ENCODE measurements around the gene ARHGAP26.

The ARHGAP26 gene

DNA sequence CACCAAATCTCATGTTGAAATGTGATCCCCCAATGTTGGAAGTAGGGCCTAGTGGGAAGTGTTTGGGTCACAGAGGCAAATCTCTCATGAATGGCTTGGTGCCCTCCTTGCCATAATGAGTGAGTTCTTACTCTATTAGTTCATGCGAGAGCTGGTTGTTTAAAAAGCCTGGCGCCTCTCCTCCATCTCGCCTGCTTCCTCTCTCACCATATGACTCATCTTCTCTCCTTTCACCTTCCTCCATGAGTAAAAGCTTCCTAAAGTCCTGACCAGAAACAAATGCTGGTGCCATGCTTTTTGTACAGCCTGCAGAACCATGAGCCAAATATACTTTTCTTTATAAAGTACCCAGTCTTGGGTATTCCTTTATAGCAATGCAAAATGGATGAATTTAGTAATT is 20.9 kb upstream of the ARHGAP26 start:
- no peak for DNase-seq (ENCODE audit: low read depth in 2 of 2)

DNA sequence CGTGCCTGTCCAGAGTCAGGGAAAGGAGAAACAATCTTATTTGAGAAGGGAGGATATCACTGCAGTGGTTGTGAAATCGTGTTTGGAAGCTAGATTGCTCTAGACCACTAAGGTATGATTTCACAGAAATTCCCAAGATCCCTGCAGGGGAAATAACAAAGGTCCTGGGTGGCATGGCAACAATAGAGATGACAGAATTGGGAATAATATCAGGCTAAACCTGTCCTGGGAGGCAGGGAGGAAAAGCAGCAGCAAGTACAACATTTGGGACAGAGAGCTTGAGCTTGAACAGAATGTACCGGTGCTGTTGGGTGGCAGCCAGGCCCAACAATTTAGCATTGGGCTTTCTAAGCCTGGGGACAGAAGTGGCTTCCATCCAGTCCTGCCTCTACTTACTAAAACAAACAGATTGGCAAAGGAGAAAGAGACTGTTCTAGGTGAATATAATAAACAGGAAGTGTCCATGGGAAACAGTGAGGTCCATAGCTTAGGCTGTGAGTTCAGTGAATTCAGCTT is 17.0 kb upstream of the ARHGAP26 start:
- no peak for DNase-seq (ENCODE audit: low read depth in 2 of 2)

DNA sequence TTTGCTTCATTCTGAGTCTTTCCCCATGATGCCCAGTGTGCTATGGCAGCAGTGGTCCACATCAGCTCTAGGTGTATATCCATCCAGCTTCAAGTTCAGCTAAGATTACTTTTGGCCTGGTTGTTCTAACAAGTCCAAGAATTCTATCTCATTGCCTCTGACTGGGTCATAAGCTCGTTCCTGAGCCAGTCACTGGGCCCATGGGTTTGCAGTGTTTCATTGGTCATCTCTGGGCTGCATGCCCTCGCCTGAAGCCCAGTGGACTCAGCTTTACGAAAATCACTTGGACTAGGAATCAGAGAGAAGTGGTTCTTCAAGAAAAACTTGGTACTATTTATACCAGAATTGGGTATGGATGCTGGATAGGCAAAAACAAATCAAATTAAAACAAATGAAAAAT is 16.1 kb upstream of the ARHGAP26 start:
- DNase-seq (ENCODE audit: low read depth in 2 of 2): no peak

DNA sequence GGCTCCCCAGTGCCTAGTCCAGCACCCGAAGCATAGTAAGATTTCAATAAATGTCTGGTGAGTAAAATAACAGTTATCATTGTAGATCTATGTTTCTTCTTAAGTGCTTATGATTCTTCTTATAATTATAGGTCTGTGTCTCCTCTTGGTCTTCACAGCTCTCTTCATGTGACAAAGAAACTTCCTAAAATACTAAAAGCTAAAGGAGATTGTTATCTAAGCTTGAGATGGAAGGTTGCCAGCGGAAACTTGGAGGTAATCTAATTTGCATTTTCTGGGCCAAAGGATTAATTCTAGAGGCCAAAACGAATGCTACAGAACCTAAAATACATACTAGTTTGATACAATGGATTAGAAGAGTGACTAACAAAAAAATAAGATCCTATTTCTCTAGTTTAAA is 13.6 kb upstream of the ARHGAP26 start:
- DNase-seq (ENCODE audit: low read depth in 2 of 2): no peak

DNA sequence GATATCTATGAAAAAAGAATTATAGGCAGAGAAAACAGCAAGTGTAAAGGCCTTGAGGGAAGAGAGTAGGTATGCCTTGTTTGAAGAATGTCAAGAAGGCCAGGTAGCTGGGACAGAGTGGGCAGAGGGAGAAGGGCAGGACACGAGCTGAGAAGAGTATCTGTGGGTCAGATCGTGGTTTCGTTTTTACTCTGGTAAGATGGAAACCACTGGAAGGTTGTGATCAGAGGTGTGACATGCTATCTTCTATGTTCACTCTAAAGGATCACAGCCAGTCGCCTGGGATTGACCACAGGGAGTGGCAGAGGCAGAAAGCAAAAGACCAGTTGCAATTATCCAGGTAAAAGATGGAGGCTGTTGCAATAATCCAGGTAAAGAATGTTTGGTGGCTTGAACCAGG is 12.6 kb upstream of the ARHGAP26 start:
- no peak for DNase-seq (ENCODE audit: low read depth in 2 of 2)

DNA sequence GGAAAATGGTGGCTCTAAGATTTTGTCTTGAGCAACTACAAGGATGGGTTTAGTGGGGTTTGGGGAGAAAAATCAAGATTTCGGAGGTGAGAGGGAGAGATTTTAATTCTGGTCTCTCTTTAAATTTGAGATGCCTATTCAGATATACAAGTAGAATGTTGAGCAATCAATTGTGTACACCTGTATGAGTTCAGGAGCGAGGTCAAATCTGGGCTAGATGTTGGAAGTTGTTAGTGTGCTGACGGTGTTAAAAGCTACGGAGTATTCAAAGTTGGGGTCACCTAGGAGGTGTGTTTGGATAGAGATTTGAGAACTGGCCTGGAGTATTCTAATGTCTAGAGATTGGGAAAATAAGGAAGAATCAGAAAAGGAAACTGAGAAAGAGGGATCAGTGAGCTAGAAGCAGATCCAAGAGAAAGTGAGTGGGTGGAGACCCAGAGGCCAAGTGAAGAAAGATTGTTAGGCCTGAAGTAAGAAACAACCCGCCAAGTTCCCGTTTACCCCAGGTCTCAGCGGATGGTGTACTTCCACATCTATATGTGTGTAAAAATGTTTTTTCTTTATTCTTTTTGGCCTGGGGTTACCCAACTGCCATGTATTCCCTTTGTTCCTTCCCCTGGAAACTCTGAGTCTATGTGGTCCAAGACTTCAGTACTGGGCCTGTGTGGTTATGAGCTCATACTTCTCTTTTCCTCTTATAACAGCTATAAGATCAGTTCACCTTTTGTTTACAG is 11.9 kb upstream of the ARHGAP26 start:
- no peak for DNase-seq (ENCODE audit: low read depth in 2 of 2)

DNA sequence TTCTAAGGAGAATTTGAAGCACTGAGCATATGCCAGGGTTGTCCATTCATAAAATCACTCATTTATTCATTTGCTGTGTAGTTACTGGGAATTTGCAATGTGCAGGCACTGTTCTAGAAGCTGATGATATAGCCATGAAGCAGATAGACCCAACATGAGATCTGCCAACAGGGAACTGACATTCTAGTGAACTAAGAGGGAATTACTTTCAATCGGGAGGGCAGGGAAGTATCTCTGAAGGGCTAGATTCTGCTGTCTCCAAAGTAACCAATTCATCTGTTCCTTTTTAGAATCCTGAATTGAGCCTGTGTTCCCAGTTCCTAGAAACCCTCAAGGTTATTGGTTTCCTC is 11.4 kb upstream of the ARHGAP26 start:
- DNase-seq (ENCODE audit: low read depth in 2 of 2): no peak

DNA sequence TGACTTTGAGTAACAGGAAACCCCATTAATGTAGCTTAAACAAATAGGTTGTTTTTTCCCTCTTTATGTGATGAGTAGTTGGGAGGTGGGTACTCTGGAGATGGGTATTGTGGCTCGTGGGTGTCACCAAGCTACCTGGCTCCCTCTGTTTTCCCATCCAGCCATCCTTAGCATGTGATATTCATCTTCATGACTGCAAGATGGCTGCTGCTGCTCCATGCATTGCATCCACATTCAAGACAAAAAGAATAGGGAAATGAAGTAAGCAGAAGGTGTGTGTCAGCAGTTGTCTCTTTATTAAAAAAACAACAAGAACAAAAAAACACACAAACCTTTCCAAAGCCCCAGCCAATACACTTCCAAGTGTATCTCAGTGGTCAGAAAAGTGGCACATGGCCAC is 6.5 kb upstream of the ARHGAP26 start:
- DNase-seq (ENCODE audit: low read depth in 2 of 2): no peak

DNA sequence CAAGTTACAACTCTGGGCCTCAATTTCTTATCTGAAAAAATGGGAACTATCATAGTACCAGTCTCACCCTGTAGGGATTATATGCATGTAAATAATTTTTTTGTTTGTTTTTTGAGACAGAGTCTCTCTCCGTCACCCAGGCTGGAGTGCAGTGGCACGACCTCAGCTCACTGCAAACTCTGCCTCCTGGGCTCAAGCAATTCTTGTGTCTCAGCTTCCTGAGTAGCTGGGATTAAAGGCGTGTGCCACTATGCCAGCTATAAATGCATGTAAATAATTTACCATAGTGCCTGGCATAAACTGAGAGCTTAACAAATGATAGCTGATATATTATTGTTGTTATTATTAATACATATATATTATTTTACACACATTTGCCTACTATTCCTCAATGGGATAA is 3.0 kb upstream of the ARHGAP26 start:
- no peak for DNase-seq (ENCODE audit: low read depth in 2 of 2)

DNA sequence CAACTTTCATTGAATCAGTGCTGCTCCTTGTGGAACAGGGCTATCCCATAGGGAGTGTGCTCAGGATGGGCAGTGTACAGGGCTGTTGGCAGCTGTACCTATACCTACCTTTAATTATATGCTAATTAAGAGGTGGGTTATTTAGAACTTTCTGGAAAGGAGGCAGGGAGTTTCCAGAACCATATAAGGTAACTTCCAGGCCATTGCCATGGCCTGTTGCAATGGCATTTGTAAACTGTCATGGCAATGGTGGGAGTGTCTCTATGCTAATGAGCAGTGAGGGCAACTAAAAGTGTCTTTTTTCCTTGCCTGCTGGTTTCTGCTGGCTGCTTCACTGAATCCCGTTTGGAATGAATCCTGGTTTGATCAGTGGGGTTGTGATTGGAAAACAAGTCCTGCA is 2.3 kb upstream of the ARHGAP26 start:
- no peak for DNase-seq (ENCODE audit: low read depth in 2 of 2)

DNA sequence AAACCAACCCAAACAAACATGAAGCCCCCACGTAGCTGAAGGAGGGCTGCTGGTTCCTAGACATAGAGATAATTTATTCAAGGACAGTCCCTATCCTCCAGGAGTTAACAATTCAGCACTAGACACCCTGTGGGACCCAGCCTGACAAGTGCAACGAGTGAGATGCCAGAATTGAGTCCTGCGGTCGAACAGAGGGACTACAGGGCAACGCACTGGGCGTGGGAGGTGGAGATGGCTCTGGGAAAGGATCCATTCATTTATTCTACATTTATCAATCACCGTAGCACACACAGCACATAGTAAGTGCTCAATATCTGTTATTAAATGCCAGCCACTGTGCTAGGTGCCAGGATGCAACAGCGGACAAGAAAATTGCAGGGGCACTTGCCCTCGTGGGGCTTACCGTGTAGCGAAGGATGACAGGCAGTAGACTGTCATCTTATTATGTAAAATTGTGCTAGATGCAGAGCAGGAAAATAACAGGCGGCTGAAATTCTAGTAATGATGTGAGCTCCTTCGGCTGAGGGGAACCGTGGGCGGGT is 855 bp upstream of the ARHGAP26 start:
- no peak for DNase-seq (ENCODE audit: low read depth in 2 of 2)

DNA sequence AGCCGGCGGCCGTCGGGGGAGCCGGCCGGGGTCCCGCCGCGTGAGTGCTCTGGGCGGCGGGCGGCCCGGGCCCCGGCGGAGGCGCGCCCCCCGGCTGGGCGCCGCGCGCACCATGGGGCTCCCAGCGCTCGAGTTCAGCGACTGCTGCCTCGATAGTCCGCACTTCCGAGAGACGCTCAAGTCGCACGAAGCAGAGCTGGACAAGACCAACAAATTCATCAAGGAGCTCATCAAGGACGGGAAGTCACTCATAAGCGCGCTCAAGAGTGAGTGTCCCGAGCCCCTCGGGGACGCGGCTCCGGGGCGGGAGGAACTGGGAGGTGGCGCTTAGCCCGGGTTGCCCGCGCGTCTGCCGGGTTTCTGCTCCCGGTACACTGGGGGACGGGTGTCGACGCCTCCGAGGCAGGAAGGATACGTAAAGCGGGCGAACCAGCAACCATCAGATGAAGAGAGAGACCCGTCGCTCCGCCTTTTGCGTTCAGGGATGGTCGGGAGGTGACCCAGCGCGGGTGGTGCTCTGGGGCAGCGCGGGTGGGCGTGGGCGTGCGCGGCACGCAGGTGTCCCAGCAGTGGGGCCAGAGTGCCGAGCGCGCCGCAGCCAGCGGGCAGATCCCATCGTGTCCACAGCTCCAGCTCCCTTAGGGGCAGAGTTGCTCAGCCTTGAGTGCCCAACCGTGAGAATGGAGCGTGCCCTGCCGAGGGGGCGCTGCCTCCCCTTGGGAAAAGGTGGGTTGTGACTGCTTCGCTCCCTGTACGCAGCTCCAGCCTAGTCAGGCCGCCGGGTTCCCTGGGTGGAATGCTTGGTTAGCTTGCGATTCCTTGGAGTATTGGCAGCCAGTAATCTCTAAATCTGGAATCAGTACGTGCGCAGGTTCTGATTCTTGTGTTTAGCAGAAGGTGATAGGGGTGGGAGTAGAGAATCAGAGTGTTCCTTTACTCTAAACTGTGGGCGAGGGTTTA is 753 bp downstream of the ARHGAP26 start:
- DNase-seq (ENCODE audit: low read depth in 2 of 2): no peak

DNA sequence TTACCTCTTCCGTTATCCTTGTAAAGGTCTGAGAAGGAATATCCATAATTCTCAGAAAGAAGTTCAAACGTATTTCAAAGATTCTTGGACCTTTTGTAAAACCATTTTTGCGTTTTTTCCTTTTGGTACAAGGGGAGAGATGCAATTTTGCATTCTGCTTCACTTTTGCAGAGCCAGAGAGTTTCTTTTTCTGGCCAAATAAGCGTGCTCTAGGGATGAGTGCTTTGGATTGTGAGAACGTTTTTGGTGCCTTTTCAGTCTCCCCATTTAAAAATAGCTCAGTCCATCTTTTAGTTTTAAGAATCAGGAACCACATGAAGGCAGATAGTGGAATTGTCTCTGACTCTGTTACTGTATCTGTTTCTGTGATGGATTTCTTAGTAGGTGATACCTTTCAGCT is 1.5 kb downstream of the ARHGAP26 start:
- no peak for DNase-seq (ENCODE audit: low read depth in 2 of 2)

DNA sequence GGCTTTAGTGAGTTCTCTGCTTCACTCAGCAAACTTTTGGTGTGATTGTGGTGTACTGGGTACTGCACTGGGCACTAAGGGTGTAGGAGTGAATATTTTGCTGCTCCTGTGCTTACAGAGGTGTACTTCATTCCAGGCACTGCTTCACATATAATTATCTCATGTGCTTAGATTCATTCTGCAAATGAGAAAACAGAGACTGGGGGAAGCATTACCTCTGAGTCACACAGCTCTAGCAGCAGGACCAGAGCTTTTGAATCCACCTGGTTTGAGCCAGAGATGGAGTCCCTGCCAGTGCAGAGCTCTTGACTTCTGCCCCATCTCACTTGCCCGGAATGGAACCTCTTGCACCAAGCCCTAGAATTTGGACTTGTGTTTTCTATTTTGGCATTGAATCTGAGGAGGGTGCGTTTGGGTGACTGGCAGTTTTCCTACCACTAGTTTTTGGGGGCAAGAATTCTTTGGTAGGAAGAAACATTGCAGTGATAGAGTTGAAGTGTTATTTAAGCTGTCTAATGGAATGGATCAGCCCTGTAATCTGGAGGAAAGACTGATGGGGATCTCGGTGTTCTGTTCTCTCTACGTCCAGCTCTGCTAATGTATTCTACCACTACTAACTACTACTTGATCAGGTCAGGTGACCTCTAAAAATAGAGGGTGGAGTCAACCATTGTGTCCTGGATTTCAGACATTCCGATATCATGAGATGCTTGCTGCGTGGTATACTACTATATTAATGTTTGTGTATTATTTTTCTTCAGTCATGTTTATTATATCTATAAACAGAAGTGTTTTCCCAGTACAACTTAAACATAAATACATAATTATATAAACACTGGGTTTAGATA is 2.5 kb downstream of the ARHGAP26 start:
- DNase-seq (ENCODE audit: low read depth in 2 of 2): no peak

DNA sequence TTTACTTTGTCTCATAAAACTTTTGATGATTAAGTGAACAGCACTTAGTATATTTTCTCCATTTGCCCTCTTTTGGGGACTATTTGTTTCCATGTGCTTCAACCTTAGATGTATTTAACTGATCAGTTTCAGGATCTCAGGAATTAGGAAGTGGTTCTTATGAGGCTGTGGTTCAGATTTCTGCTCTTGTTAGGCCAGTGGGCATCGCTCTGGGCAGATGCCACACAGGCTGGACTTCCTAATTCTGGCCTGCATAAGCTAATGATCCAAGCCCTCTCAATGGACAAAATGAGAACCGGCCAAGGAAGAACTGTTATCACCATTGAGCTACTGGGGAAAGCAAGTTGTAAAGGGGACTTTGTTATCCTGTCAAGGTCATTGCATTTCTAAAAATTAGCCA is 6.9 kb downstream of the ARHGAP26 start:
- DNase-seq (ENCODE audit: low read depth in 2 of 2): no peak

DNA sequence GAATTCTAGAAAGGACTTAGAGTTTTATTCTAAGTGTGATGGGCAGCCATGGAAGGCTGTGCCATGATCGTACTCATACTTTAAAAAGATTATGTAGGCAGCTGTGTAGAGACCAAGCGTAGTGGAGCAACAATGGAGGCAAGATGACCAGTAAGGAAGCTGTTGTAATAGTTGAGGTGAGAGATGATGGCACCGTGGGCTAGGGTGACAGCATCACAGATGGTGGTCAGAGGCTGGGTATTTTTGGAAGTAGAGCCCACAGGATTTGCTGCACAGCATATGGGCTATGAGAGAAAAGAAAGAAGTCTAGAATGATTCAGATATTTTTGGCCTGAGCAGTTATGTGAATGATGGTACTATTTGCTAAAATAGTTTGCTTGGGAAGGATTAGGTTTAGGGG is 7.7 kb downstream of the ARHGAP26 start:
- no peak for DNase-seq (ENCODE audit: low read depth in 2 of 2)

DNA sequence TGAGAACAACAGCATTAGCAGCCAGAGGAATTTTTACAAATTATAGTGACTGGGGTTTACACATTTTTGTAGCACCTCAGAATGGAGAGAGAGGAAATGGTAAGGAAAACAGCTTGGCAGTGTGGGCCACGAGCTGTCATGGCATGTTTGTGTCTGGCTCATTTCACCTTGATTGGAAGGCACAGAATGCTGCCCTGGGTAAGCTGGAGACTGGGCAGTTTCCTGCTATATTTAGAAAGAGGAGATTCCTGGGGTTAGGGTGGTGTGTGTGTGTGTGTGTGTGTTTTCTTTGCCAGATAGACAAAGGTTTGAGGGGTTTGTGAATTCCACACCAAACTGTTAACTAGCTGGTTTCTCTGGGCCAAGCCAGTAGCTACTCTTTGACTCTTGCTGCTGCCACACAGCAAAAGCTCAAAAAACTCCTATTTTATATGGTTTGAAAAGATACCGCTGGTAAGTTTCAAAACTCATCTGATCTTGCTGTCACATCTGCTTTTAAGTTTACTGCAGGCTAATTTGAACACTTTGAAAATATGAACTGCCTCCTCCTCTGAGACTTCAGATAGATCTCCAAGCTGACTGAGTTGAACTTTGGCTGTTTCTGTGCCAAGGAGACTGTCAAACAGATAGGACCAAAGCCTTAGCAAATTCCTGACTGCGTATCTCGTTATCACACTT is 9.1 kb downstream of the ARHGAP26 start:
- no peak for DNase-seq (ENCODE audit: low read depth in 2 of 2)

DNA sequence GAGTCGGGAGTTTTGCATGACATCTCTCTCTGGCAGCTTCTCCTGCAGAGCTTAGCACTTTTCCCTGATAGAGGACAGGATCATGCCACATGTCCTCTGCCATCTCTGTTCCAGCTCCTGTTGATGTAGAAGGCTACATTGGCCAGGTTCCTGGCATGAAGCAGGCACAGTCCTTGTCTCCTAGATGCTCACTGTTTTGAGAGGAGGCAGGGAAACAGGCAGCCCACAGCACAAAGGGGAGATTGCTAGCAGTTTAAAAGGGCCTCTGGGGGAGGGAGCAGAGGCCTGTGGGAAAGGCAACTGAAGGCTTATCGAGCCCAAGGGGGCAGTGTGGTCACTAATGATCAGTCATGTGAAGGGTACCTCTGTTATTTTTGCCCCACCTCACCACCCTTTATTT is 10.7 kb downstream of the ARHGAP26 start:
- no peak for DNase-seq (ENCODE audit: low read depth in 2 of 2)

DNA sequence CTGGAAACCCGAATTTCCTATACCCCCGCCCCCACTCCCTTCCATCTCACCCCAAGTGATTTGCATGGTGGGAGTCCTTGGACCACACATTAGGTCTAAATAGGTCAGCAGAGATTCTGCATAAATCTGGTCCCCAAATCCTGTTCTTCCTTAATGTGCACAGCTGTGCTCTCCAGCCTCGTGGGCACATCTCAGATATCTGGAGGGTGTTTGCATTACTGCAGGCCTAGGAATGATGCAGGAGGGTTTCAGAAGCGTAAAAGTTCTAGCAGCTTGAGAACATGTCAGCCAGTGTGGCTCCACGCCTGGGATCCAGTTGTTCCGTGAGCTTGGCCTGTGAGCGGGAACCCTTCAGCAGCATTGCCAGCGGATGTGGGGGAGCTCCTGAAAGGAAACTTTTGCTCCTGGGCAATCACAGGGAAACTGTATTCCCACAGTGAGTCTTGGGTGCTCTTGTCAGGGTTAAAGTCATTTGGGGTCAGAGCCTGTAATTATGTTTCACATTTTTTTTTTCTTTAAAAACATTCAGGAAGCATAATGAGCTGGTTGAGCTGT is 12.9 kb downstream of the ARHGAP26 start:
- no peak for DNase-seq (ENCODE audit: low read depth in 2 of 2)

DNA sequence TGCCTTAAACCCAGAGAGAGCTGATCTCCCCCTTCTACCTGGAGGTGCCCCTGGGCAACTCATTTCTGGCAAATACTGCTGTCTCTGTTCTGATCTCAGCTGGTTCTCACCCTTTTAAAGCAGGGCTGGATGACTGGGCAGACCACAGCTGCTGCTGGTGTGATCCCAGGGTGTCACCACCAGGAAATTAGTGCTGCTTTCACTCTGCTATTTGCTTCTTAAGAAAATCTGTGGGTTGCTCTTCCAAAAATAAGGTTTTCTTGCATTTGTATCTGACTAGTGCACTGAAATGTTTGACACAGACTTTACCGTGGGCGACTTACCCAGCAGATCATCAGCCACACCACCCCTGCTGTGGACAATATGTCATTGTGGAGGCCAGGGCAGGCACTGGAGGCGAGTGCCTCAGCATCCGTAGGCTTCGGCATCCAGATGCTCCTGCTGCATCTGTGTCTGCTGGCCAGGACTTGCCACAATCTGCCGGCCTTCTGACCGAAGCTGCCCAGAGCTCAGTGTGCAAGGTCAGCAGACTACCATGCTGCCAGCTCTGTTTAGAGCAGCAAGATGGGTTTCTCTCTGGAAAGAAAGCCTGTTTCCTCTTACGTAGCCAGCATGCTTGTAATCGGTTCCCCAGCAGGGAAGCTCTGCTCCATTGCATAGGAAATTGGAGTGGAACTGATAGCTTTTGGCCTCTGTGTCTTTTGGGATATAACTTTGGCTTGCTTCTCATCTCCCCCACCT is 13.6 kb downstream of the ARHGAP26 start:
- DNase-seq (ENCODE audit: low read depth in 2 of 2): no peak

All from fibroblast of skin of left biceps (primary cell).